Esophagus (tissue), 2 donors: ENCODE data around the gene SMKR1. TPM values are rescaled to one million over a fixed set of nuclear protein-coding genes. Genes with fewer than 3 reads are reported as not detected.
A peak's percentile ranks its signal among the peaks of the same experiment; 100 is the strongest.

ENCODE experiments used
- H3K27ac ChIP-seq, 2 donors: one replicate each; pipeline ENCODE4 v1.5.1; 2013; ENCODE audit warnings: low read depth in 2 of 2, mild to moderate bottlenecking in 2 of 2, inconsistent platforms in 1 of 2, low read length in 1 of 2, moderate library complexity in 1 of 2
- H3K27me3 ChIP-seq, 2 donors: one replicate each; pipeline ENCODE4 v1.6.1; 2013; ENCODE audit warnings: low read length in 2 of 2, control low read depth in 1 of 2, mild to moderate bottlenecking in 1 of 2; ENCODE audit not compliant: insufficient read depth in 2 of 2, control insufficient read depth in 1 of 2
- H3K36me3 ChIP-seq, 2 donors: one replicate each; pipeline ENCODE4 v1.6.1; 2013; ENCODE audit warnings: low read length in 1 of 2; ENCODE audit not compliant: control insufficient read depth in 2 of 2, insufficient read depth in 2 of 2
- H3K4me1 ChIP-seq, 2 donors: one replicate each; pipeline ENCODE4 v1.6.1; 2013; ENCODE audit warnings: low read length in 1 of 2; ENCODE audit not compliant: control insufficient read depth in 2 of 2, insufficient read depth in 2 of 2
- H3K4me3 ChIP-seq, 2 donors: one replicate each; pipeline ENCODE4 v1.5.1; 2013; ENCODE audit warnings: low read length in 2 of 2, mild to moderate bottlenecking in 2 of 2, low read depth in 1 of 2, moderate library complexity in 1 of 2
- H3K9me3 ChIP-seq, 2 donors: one replicate each; pipeline ENCODE4 v1.6.1; 2013; ENCODE audit warnings: mild to moderate bottlenecking in 2 of 2, low read depth in 1 of 2, low read length in 1 of 2, moderate library complexity in 1 of 2; ENCODE audit not compliant: control insufficient read depth in 2 of 2, insufficient read depth in 1 of 2
- WGBS, 2 donors: extraction: QIAGEN DNeasy Blood & Tissue Kit; methylation state at CpG; one replicate each; pipeline ENCODE4 v1.1.7; 2013; 5-methylcytosine and 5-hydroxymethylcytosine counted together
- polyA plus RNA-seq, 2 donors: library from polyadenylated mRNA; stranded (reverse); fragments of 200-250 nt; gene quantifications; one replicate each; pipeline ENCODE4 v1.2.3, GENCODE V29; 2013
- donor health status: healthy with polysubstance abuse.
- donor health status: Bipolar disorder and iron deficiency.

Gene SMKR1
- polyA plus RNA-seq, 2 donors = 0.63 to 0.96 TPM

GRCh38 chr7:129497156-129497555 lies 5.2 kb upstream of the SMKR1 start:
- Histone ChIP-seq H3K27me3 (no peaks in the 10 kb centered on the region), H3K9me3 (no peaks in the 10 kb centered on the region), H3K27ac (no peak overlapping the region), H3K36me3 (no peaks in the 10 kb centered on the region), H3K4me3 (no peak overlapping the region), H3K4me1 (no peaks in the 10 kb centered on the region)
- WGBS, 2 donors = 83 to 94% methylated on average over 4 of the region's 4 CpGs

- Histone ChIP-seq H3K4me1 (peaks cover 0 to 3% of the 10 kb centered on the region in 2 donors), H3K36me3 (no peaks in the 10 kb centered on the region), H3K4me3 (no peak overlapping the region), H3K9me3 (no peaks in the 10 kb centered on the region), H3K27ac (no peak overlapping the region), H3K27me3 (no peaks in the 10 kb centered on the region)
- WGBS, 2 donors = 83 to 98% methylated on average over 1 of the region's 1 CpG
Measured at GRCh38 chr7:129498021-129498420, 4.3 kb upstream of the SMKR1 start.

- WGBS, 2 donors = 80% methylated on average over 6 of the region's 6 CpGs
- Histone ChIP-seq H3K9me3 (no peaks in the 10 kb centered on the region), H3K27me3 (no peaks in the 10 kb centered on the region), H3K36me3 (no peaks in the 10 kb centered on the region), H3K4me3 (no peak overlapping the region), H3K27ac (no peak overlapping the region), H3K4me1 (peaks cover 0 to 5% of the 10 kb centered on the region in 2 donors)
Measured at GRCh38 chr7:129499999-129500398, 2.3 kb upstream of the SMKR1 start.

GRCh38 chr7:129502708-129503685 lies 666 bp downstream of the SMKR1 start:
- Histone ChIP-seq H3K4me1 (peaks cover 0 to 5% of the 10 kb centered on the region in 2 donors), H3K4me3 (peak overlapping the region; percentile 48 to 60), H3K9me3 (no peaks in the 10 kb centered on the region), H3K36me3 (no peaks in the 10 kb centered on the region), H3K27ac (no peak overlapping the region), H3K27me3 (no peaks in the 10 kb centered on the region)
- 13 to 15% methylated on average over 58 of the region's 58 CpGs for WGBS, 2 donors

- Histone ChIP-seq H3K27me3 (no peaks in the 10 kb centered on the region), H3K27ac (no peak overlapping the region), H3K4me1 (peaks cover 0 to 5% of the 10 kb centered on the region in 2 donors), H3K9me3 (no peaks in the 10 kb centered on the region), H3K4me3 (no peak overlapping the region), H3K36me3 (no peaks in the 10 kb centered on the region)
- 95 to 96% methylated on average over 8 of the region's 8 CpGs for WGBS, 2 donors
Measured at GRCh38 chr7:129503725-129504124, 1.4 kb downstream of the SMKR1 start.

GRCh38 chr7:129512192-129512591 lies 9.9 kb downstream of the SMKR1 start:
- Histone ChIP-seq H3K4me3 (no peak overlapping the region), H3K27me3 (no peaks in the 10 kb centered on the region), H3K4me1 (no peaks in the 10 kb centered on the region), H3K9me3 (no peaks in the 10 kb centered on the region), H3K27ac (no peak overlapping the region), H3K36me3 (no peaks in the 10 kb centered on the region)
- WGBS, 2 donors = 72 to 78% methylated on average over 8 of the region's 8 CpGs

GRCh38 chr7:129513546-129513945 lies 11.2 kb downstream of the SMKR1 start:
- Histone ChIP-seq H3K4me1 (no peaks in the 10 kb centered on the region), H3K27me3 (no peaks in the 10 kb centered on the region), H3K4me3 (no peak overlapping the region), H3K9me3 (peaks cover 0 to 2% of the 10 kb centered on the region in 2 donors), H3K27ac (no peak overlapping the region), H3K36me3 (no peaks in the 10 kb centered on the region)
- WGBS, 2 donors = 81 to 82% methylated on average over 10 of the region's 10 CpGs

GRCh38 chr7:129514683-129515082 lies 12.4 kb downstream of the SMKR1 start:
- Histone ChIP-seq H3K36me3 (no peaks in the 10 kb centered on the region), H3K27ac (no peak overlapping the region), H3K9me3 (peaks cover 0 to 2% of the 10 kb centered on the region in 2 donors), H3K4me1 (no peaks in the 10 kb centered on the region), H3K4me3 (no peak overlapping the region), H3K27me3 (peaks cover 0 to 2% of the 10 kb centered on the region in 2 donors)
- 59 to 69% methylated on average over 4 of the region's 4 CpGs for WGBS, 2 donors

- H3K27me3 ChIP-seq = peaks cover 0 to 3% of the 10 kb centered on the region in 2 donors
- H3K36me3 ChIP-seq = no peaks in the 10 kb centered on the region
- no peak overlapping the region for H3K4me3 ChIP-seq
- peaks cover 0 to 2% of the 10 kb centered on the region in 2 donors for H3K9me3 ChIP-seq
- 67 to 78% methylated on average over 4 of the region's 4 CpGs for WGBS, 2 donors
- H3K27ac ChIP-seq = no peak overlapping the region
- no peaks in the 10 kb centered on the region for H3K4me1 ChIP-seq
Measured at GRCh38 chr7:129515381-129515780, 13.1 kb downstream of the SMKR1 start.

- Histone ChIP-seq H3K27ac (no peak overlapping the region), H3K9me3 (peaks cover 0 to 2% of the 10 kb centered on the region in 2 donors), H3K4me3 (no peak overlapping the region), H3K27me3 (peaks cover 0 to 3% of the 10 kb centered on the region in 2 donors), H3K4me1 (no peaks in the 10 kb centered on the region), H3K36me3 (no peaks in the 10 kb centered on the region)
- whole genome bisulfite sequencing, 2 donors = 80 to 83% methylated on average over 6 of the region's 6 CpGs
Measured at GRCh38 chr7:129517931-129518330, 15.6 kb downstream of the SMKR1 start.
